GM04504 (cell line): Measurements from ENCODE around the gene SCML1.

Experiments used
- DNase-seq: peaks from one replicate; pipeline ENCODE4 v3.0.0-alpha.2; 2012; ENCODE audit warnings: low read depth

SCML1 gene

GRCh38 chrX:17788956-17789562, 51.8 kb downstream of the SCML1 start:
- DNase-seq, result no peak

- no peak for DNase-seq
These were observed 55.5 kb downstream of the SCML1 start for GRCh38 chrX:17792826-17793225.

DNA sequence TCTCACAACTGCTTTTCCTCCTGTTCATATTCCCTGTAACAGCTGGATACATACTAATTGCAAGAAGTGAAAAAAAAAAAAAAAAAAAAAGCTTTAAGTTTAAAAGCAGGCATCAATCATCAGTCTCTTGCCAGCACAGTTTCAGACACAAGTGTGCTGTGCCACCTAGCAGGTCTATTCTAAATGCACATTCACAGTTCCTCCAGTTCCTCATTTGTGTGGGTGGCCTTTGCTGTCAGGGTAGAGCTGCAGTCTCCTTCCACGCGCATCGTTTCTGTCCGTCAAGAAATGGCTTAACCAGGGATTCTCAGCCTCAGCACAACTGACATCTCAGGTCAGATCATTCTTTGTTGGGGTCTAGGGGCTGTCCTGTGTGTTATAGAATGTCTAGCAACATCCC, 61.6 kb downstream of the SCML1 start:
- no peak for DNase-seq

GRCh38 chrX:17801431-17801830, 64.1 kb downstream of the SCML1 start:
- DNase-seq, result no peak

DNA sequence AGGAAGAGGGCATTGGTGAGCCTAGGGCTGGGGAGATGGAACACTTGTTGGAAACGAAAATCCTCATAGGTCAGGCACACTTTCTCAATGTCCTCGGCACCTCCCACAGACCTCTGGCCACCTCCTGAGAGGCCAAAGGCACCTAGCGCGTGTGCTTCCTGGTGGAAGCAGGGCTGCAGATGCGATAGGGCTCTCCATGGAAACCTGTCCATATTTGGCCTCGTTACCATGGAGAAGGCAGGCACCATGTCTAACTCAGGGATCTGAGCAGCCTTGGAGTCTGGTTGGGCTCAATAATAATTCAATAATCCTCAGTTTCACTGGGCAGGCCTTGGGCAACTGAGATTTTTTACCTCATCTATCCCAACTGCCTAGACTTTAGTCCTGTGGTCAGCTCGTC, 65.5 kb downstream of the SCML1 start:
- DNase-seq, result no peak

- DNase-seq, result no peak
These were observed 66.2 kb downstream of the SCML1 start for GRCh38 chrX:17803449-17803848.
